Adrenal gland (tissue), 12 donors: ENCODE measurements around the gene COL23A1. TPM values are rescaled to one million over a fixed set of nuclear protein-coding genes. Genes with fewer than 3 reads are reported as not detected.
A peak's percentile ranks its signal among the peaks of the same experiment; 100 is the strongest.
"Not testable (repeated sequence)": the region's sequence is repeated elsewhere in the genome, so short reads cannot be mapped to it uniquely, and the experiment has no call there.

Source experiments
- DNase-seq, 7 donors: peaks; one replicate each; pipeline ENCODE4 v3.0.0-alpha.2; 2019 to 2020
- H3K27ac ChIP-seq, 5 donors: fragments of 200-600 bp; sonication (generic) in 4 of 5; 1 replicate in 3 of 5; 2 replicates in 2 of 5; pipeline versions ENCODE4 v1.5.1 to v1.8.0; 2016 to 2020; ENCODE audit warnings: mild to moderate bottlenecking in 1 of 5
- H3K27me3 ChIP-seq: fragments of 200-600 bp; 2 replicates; pipeline ENCODE4 v1.8.0; 2021
- H3K36me3 ChIP-seq, 2 donors: fragments of 200-600 bp; replicated peaks in 1 of 2; 1 replicate in 1 of 2; 2 replicates in 1 of 2; pipeline versions ENCODE4 v1.5.1 to v1.8.0; 2018 to 2022
- H3K4me1 ChIP-seq, 2 donors: fragments of 200-600 bp; replicated peaks in 1 of 2; 1 replicate in 1 of 2; 2 replicates in 1 of 2; pipeline versions ENCODE4 v1.5.1 to v1.8.0; 2018 to 2021
- H3K4me3 ChIP-seq, 4 donors: fragments of 200-600 bp; sonication (generic) in 3 of 4; one replicate each; pipeline ENCODE4 v1.5.1; 2016 to 2018
- H3K9me3 ChIP-seq, 3 donors: fragments of 200-600 bp; sonication (generic) in 1 of 3; replicated peaks in 1 of 3; 1 replicate in 2 of 3; 2 replicates in 1 of 3; pipeline versions ENCODE4 v1.5.1 to v1.8.0; 2016 to 2021
- POLR2A ChIP-seq, 2 donors: fragments of 450-650 bp; IDR thresholded peaks; one replicate each; pipeline ENCODE4 v1.6.1; 2017; ENCODE audit warnings: antibody characterized with exemption in 2 of 2, mild to moderate bottlenecking in 2 of 2, moderate library complexity in 1 of 2
- WGBS, 4 donors: extraction: QIAGEN DNeasy Blood & Tissue Kit in 2 of 4; methylation state at CpG; one replicate each; pipeline versions ENCODE4 v1.1.5 to v1.1.7; 2013 to 2017; 5-methylcytosine and 5-hydroxymethylcytosine counted together
- intact Hi-C, 2 donors: fragments of 100-400 bp; cut with DNase I; formaldehyde crosslinking; loops; one replicate each; pipeline versions ENCODE4 v1.14.1 to v1.15.0; 2022 to 2023
- polyA plus RNA-seq, 3 donors: library from polyadenylated mRNA; stranded (reverse); fragments of 200-250 nt in 2 of 3; fragments of 350-450 nt in 1 of 3; fragmentation: Illumina TruSeq in 1 of 3; extraction: RNeasy Lipid Tissue Mini Kit (QIAGEN cat#74804) in 1 of 3; gene quantifications; one replicate each; pipeline ENCODE4 v1.2.3, GENCODE V29; 2013 to 2014
- total RNA-seq, 9 donors: library from RNA; depleted of rRNA in 4 of 9; stranded (reverse); fragments of >200 nt in 4 of 9; fragments of 120-200 nt in 1 of 9; fragmentation: NEBNext Ultra II Directional in 1 of 9; extraction: Animal tissue kit (Norgen Biotek cat#: 25700) in 1 of 9; gene quantifications; one replicate each; pipeline versions ENCODE4 v1.1.0 to v1.2.4, GENCODE V29; 2013 to 2023
- TF ChIP-seq, protein P1 (sequence below), 6 experiments: fragments of 450-650 bp in 4 of 6; fragments of 200-600 bp in 2 of 6; sonication (generic) in 1 of 6; IDR thresholded peaks; 1 replicate in 5 of 6; 2 replicates in 1 of 6; pipeline versions ENCODE4 v1.5.1 to v1.8.0; 2016 to 2021; ENCODE audit warnings: antibody characterized with exemption in 6 of 6, mild to moderate bottlenecking in 2 of 6, moderate library complexity in 1 of 6
- donor health status: healthy with polysubstance abuse.
- donor health status: Bipolar disorder and iron deficiency.
- donor health status: DM: yes; HTN: yes; CAD: no.
- donor health status: DM: no; HTN: no; CAD: no.
- donor health status: DM: no; HTN: no; CAD: no.
- donor health status: DM: yes; HTN: yes; CAD: no.

Gene COL23A1
- total and polyA plus RNA-seq, 12 donors, result 0.09 to 4.4 (median 0.88) TPM

DNA sequence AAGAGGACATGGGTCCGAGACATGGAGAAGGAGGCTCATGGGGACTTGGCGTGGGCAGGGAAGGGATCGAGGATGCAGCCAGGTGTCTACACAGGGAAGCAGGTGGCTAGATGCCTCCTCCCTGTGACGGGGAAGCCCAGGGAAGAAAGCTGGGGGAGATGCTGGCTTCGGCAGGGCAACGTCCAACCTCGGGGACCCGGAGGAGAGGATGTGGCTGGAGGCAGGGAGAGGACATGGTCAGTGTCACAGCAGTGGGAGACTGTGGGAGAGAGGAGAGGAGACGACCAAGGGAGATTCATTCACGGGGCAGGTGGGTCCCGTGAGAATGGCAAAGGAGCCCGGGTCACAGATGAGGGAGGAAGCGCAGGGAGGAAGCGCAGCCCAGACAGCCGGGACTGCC, 284.4 kb downstream of the COL23A1 start:
- intact Hi-C loops, result no loop called here
- no peak for TF ChIP-seq POLR2A (IDR thresholded peaks at IDR 0.05)
- TF ChIP-seq, protein P1, sequence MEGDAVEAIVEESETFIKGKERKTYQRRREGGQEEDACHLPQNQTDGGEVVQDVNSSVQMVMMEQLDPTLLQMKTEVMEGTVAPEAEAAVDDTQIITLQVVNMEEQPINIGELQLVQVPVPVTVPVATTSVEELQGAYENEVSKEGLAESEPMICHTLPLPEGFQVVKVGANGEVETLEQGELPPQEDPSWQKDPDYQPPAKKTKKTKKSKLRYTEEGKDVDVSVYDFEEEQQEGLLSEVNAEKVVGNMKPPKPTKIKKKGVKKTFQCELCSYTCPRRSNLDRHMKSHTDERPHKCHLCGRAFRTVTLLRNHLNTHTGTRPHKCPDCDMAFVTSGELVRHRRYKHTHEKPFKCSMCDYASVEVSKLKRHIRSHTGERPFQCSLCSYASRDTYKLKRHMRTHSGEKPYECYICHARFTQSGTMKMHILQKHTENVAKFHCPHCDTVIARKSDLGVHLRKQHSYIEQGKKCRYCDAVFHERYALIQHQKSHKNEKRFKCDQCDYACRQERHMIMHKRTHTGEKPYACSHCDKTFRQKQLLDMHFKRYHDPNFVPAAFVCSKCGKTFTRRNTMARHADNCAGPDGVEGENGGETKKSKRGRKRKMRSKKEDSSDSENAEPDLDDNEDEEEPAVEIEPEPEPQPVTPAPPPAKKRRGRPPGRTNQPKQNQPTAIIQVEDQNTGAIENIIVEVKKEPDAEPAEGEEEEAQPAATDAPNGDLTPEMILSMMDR (IDR thresholded peaks at IDR 0.05), result no peak
- no peak overlapping the region for H3K4me3 ChIP-seq
- WGBS, 4 donors, result 78 to 88% (median 82%) methylated on average over 15 of the region's 15 CpGs
- no peaks in the 10 kb centered on the region for H3K27me3 ChIP-seq
- H3K4me1 ChIP-seq, result no peaks in the 10 kb centered on the region
- no peak overlapping the region for H3K27ac ChIP-seq
- no peaks in the 10 kb centered on the region for H3K36me3 ChIP-seq
- H3K9me3 ChIP-seq, result no peaks in the 10 kb centered on the region
- peak in 1 of 7 donors; percentile 4 for DNase-seq

DNA sequence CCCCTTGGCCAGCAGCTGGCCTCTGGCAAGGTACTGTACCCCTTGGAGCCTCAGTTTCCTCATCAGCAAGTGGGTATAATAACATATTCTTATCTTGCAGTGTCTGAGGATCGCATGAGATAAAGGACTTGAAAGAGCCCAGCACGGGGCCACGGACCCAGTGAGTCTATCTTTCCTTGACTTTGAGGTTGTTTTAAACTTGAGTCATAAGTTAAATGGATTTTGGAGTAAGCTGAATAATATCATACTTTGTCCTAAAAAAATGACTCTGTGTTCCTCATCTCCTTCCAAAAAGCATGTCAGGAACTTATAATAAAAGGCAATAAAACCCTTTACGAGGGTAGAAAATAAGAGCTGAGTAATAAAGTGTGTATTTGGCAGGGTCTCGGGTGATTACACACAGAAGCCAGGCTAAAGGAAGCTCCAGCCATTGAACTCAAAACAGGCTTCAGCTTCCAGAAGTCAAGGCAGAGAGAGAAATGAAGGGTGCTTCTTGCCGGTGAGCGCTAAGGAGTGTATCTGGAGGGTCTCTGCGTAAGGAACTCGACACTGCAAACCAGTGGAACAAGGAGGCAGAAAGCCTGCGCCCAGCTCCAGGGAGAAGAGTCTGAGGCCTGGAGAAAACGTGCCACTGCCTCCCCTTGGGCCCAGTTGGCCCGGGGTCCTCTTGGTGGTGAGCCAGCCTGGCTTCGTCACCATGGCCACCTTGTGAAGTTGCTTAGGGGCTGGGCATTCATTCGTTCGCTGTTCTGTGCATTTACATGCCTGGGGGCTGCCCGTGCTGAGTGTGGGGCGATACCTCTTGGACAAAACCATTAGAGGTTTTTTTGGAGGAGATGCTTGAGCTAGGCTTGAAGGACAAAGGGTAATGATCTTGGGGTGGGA, 285.2 kb downstream of the COL23A1 start:
- Histone ChIP-seq H3K9me3 (no peaks in the 10 kb centered on the region), H3K36me3 (no peaks in the 10 kb centered on the region), H3K27ac (no peak overlapping the region), H3K27me3 (no peaks in the 10 kb centered on the region), H3K4me1 (no peaks in the 10 kb centered on the region), H3K4me3 (no peak overlapping the region)
- intact Hi-C loops, result no loop called here
- DNase-seq, result peak in 1 of 7 donors; percentile 5
- WGBS, 4 donors, result 79 to 90% (median 88%) methylated on average over 17 of the region's 17 CpGs
- no peak for TF ChIP-seq POLR2A (IDR thresholded peaks at IDR 0.05)
- TF ChIP-seq, protein P1 (IDR thresholded peaks at IDR 0.05), result no peak

GRCh38 chr5:178304016-178304415, 286.2 kb downstream of the COL23A1 start:
- WGBS, 4 donors, result 82 to 98% (median 85%) methylated on average over 6 to 12 of the region's 12 CpGs
- intact Hi-C loops, result no loop called here
- H3K9me3 ChIP-seq, result no peaks in the 10 kb centered on the region
- no peak for TF ChIP-seq POLR2A (IDR thresholded peaks at IDR 0.05)
- TF ChIP-seq, protein P1 (IDR thresholded peaks at IDR 0.05), result no peak
- no peaks in the 10 kb centered on the region for H3K27me3 ChIP-seq
- H3K4me1 ChIP-seq, result no peaks in the 10 kb centered on the region
- H3K4me3 ChIP-seq, result no peak overlapping the region
- DNase-seq, result no peak
- H3K36me3 ChIP-seq, result no peaks in the 10 kb centered on the region
- H3K27ac ChIP-seq, result no peak overlapping the region

DNA sequence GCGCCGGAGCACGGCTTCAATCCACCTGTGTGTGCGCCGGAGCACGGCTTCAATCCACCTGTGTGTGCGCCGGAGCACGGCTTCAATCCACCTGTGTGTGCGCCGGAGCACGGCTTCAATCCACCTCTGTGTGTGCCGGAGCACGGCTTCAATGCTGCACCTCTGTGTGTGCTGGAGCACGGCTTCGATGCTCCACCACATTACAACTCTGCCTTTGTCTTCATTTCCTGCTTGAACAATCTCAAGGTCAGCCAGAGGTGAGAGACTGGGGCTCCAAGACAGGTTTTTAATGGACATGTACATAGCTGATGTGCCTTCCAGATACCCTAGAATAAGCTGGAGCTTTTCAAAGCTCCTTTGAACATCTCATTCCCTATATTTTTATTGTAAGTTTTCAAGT, 287.9 kb downstream of the COL23A1 start:
- H3K36me3 ChIP-seq, intact Hi-C loops, DNase-seq, H3K4me1 ChIP-seq, H3K9me3 ChIP-seq, H3K4me3 ChIP-seq, H3K27ac ChIP-seq, H3K27me3 ChIP-seq: not testable (repeated sequence)
- WGBS, 4 donors, result 80 to 90% (median 86%) methylated on average over 7 to 16 of the region's 16 CpGs

GRCh38 chr5:178301641-178302040, 288.6 kb downstream of the COL23A1 start:
- H3K4me3 ChIP-seq, result no peak overlapping the region
- WGBS, 4 donors, result 85 to 92% (median 89%) methylated on average over 11 to 15 of the region's 15 CpGs
- intact Hi-C loops, result no loop called here
- H3K27me3 ChIP-seq, result no peaks in the 10 kb centered on the region
- no peaks in the 10 kb centered on the region for H3K9me3 ChIP-seq
- no peak for DNase-seq
- H3K36me3 ChIP-seq, result no peaks in the 10 kb centered on the region
- no peak overlapping the region for H3K27ac ChIP-seq
- H3K4me1 ChIP-seq, result no peaks in the 10 kb centered on the region
- no peak for TF ChIP-seq POLR2A (IDR thresholded peaks at IDR 0.05)
- TF ChIP-seq, protein P1 (IDR thresholded peaks at IDR 0.05), result no peak
